ENCODE results near the gene IL26.

DNA sequence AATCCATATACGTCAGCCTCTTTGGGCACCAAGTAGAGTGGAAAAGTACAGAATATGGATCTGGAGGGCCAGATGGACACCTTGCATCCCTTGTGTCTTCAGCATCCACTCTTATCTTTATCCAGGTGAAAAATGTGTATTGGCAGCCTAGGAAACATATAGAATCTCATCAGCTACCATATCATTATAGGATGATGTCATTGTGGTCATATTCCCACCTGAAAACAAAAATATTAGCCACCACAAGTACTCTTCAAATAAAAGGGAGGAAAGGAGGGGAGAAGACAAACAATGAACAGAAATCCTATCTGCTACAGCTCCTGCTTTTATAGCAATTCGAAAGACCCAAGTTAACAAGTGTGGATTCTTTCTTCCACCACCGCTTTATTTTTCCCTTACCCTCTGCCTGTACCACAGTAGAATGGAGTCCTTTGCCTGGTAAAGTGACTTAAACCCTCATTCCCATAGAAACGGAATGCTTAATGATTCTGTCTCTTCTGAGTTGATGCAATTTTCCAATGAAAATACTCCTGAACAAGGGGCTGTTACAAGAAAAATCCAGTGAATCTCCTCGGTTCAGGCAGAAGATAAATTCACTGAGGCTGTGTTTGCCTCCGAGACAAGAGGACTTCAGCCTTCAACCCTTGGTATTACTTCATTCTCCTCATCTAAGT is 13.8 kb upstream of the IL26 start:
- no peak for TF ChIP-seq POLR2AphosphoS5 (IDR thresholded peaks at IDR 0.05)
- TF ChIP-seq, protein P1, sequence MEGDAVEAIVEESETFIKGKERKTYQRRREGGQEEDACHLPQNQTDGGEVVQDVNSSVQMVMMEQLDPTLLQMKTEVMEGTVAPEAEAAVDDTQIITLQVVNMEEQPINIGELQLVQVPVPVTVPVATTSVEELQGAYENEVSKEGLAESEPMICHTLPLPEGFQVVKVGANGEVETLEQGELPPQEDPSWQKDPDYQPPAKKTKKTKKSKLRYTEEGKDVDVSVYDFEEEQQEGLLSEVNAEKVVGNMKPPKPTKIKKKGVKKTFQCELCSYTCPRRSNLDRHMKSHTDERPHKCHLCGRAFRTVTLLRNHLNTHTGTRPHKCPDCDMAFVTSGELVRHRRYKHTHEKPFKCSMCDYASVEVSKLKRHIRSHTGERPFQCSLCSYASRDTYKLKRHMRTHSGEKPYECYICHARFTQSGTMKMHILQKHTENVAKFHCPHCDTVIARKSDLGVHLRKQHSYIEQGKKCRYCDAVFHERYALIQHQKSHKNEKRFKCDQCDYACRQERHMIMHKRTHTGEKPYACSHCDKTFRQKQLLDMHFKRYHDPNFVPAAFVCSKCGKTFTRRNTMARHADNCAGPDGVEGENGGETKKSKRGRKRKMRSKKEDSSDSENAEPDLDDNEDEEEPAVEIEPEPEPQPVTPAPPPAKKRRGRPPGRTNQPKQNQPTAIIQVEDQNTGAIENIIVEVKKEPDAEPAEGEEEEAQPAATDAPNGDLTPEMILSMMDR (IDR thresholded peaks at IDR 0.05), result no peak
- no peak for TF ChIP-seq POLR2A (IDR thresholded peaks at IDR 0.05; ENCODE audit: low read depth)
- TF ChIP-seq EP300 (IDR thresholded peaks at IDR 0.05), result no peak

Measured in esophagus muscularis mucosa (tissue), 4 donors.